Adrenal gland (tissue), 12 donors: ENCODE results near the gene IL17A. TPM values are rescaled to one million over a fixed set of nuclear protein-coding genes. Genes with fewer than 3 reads are reported as not detected.

Experiments
- DNase-seq, 7 donors: peaks; one replicate each; pipeline ENCODE4 v3.0.0-alpha.2; 2019 to 2020
- H3K27ac ChIP-seq, 5 donors: fragments of 200-600 bp; sonication (generic) in 4 of 5; 1 replicate in 3 of 5; 2 replicates in 2 of 5; pipeline versions ENCODE4 v1.5.1 to v1.8.0; 2016 to 2020; ENCODE audit warnings: mild to moderate bottlenecking in 1 of 5
- H3K27me3 ChIP-seq: fragments of 200-600 bp; 2 replicates; pipeline ENCODE4 v1.8.0; 2021
- H3K36me3 ChIP-seq, 2 donors: fragments of 200-600 bp; replicated peaks in 1 of 2; 1 replicate in 1 of 2; 2 replicates in 1 of 2; pipeline versions ENCODE4 v1.5.1 to v1.8.0; 2018 to 2022
- H3K4me1 ChIP-seq, 2 donors: fragments of 200-600 bp; replicated peaks in 1 of 2; 1 replicate in 1 of 2; 2 replicates in 1 of 2; pipeline versions ENCODE4 v1.5.1 to v1.8.0; 2018 to 2021
- H3K4me3 ChIP-seq, 4 donors: fragments of 200-600 bp; sonication (generic) in 3 of 4; one replicate each; pipeline ENCODE4 v1.5.1; 2016 to 2018
- H3K9me3 ChIP-seq, 3 donors: fragments of 200-600 bp; sonication (generic) in 1 of 3; replicated peaks in 1 of 3; 1 replicate in 2 of 3; 2 replicates in 1 of 3; pipeline versions ENCODE4 v1.5.1 to v1.8.0; 2016 to 2021
- CTCF ChIP-seq, 6 experiments: fragments of 450-650 bp in 4 of 6; fragments of 200-600 bp in 2 of 6; sonication (generic) in 1 of 6; IDR thresholded peaks; 1 replicate in 5 of 6; 2 replicates in 1 of 6; pipeline versions ENCODE4 v1.5.1 to v1.8.0; 2016 to 2021; ENCODE audit warnings: antibody characterized with exemption in 6 of 6, mild to moderate bottlenecking in 2 of 6, moderate library complexity in 1 of 6
- POLR2A ChIP-seq, 2 donors: fragments of 450-650 bp; IDR thresholded peaks; one replicate each; pipeline ENCODE4 v1.6.1; 2017; ENCODE audit warnings: antibody characterized with exemption in 2 of 2, mild to moderate bottlenecking in 2 of 2, moderate library complexity in 1 of 2
- WGBS, 4 donors: extraction: QIAGEN DNeasy Blood & Tissue Kit in 2 of 4; methylation state at CpG; one replicate each; pipeline versions ENCODE4 v1.1.5 to v1.1.7; 2013 to 2017; 5-methylcytosine and 5-hydroxymethylcytosine counted together
- intact Hi-C, 2 donors: fragments of 100-400 bp; cut with DNase I; formaldehyde crosslinking; loops; one replicate each; pipeline versions ENCODE4 v1.14.1 to v1.15.0; 2022 to 2023
- microRNA counts, 2 donors: library from miRNA; unstranded; fragments of <30 nt; microRNA quantifications; one replicate each; lab custom pipeline; 2016
- microRNA-seq, 3 donors: library from miRNA; unstranded; fragments of <30 nt; microRNA quantifications; one replicate each; pipeline ENCODE4, GENCODE V29; 2017 to 2020
- polyA plus RNA-seq, 3 donors: library from polyadenylated mRNA; stranded (reverse); fragments of 200-250 nt in 2 of 3; fragments of 350-450 nt in 1 of 3; fragmentation: Illumina TruSeq in 1 of 3; extraction: RNeasy Lipid Tissue Mini Kit (QIAGEN cat#74804) in 1 of 3; gene quantifications; one replicate each; pipeline ENCODE4 v1.2.3, GENCODE V29; 2013 to 2014
- small RNA-seq, 2 donors: library from RNA; depleted of rRNA; stranded (forward); fragments of <200 nt; gene quantifications; one replicate each; pipeline ENCODE3, GENCODE V24; 2016
- total RNA-seq, 9 donors: library from RNA; depleted of rRNA in 4 of 9; stranded (reverse); fragments of >200 nt in 4 of 9; fragments of 120-200 nt in 1 of 9; fragmentation: NEBNext Ultra II Directional in 1 of 9; extraction: Animal tissue kit (Norgen Biotek cat#: 25700) in 1 of 9; gene quantifications; one replicate each; pipeline versions ENCODE4 v1.1.0 to v1.2.4, GENCODE V29; 2013 to 2023
- donor health status: healthy with polysubstance abuse.
- donor health status: Bipolar disorder and iron deficiency.
- donor health status: DM: yes; HTN: yes; CAD: no.
- donor health status: DM: no; HTN: no; CAD: no.
- donor health status: DM: no; HTN: no; CAD: no.
- donor health status: DM: yes; HTN: yes; CAD: no.

Gene IL17A
- total and polyA plus RNA-seq, 12 donors: not detected

GRCh38 chr6:52233975-52234823 lies 48.0 kb downstream of the IL17A start:
- Histone ChIP-seq H3K9me3 (no peaks in the 10 kb centered on the region), H3K36me3 (no peaks in the 10 kb centered on the region), H3K4me3 (no peak overlapping the region), H3K27ac (no peak overlapping the region), H3K27me3 (no peaks in the 10 kb centered on the region), H3K4me1 (no peaks in the 10 kb centered on the region)
- WGBS, 4 donors: 31 to 40% (median 34%) methylated on average over 15 of the region's 15 CpGs
- DNase-seq: peak; percentile 16 to 55 (median 40)
- TF ChIP-seq POLR2A (IDR thresholded peaks at IDR 0.05) (no peak), CTCF (IDR thresholded peaks at IDR 0.05) (peak in 5 of 6 experiments; percentile 8 to 32 (median 14))
- intact Hi-C loops: no loop called here

MicroRNAs within 50 kb of the gene (microRNA counts, 767-probe panel; counts per million panel counts)
- microRNA hsa-miR-133b (lab: Ali Mortazavi, UCI): 0 counts per million in 2 donors
- 0 to 2,898 counts per million in 2 donors for microRNA hsa-miR-206 (lab: Ali Mortazavi, UCI)

Small RNAs within 50 kb of the gene (microRNA-seq; reads per million reads assigned to microRNA genes)
- gene MIR133B: 0 reads per million in 3 donors
- 0 to 23.7 (median 1.1) reads per million in 3 donors for gene MIR206

Small RNAs within 50 kb of the gene (small RNA-seq; reads per million reads assigned to genes)
- gene MIR133B (0 reads per million in 2 donors), gene MIR206 (0 reads per million in 2 donors)

Other genes starting within 250 kb of the IL17A start
- gene PKHD1, start 98.8 kb upstream of the IL17A start, total RNA-seq: under 1 TPM in 6 of 9 donors, not detected in 3; 0.04 to 0.14 (median 0.11) TPM
- gene PKHD1, start 98.8 kb upstream of the IL17A start, polyA plus RNA-seq: under 1 TPM; 0.03 to 0.22 (median 0.08) TPM
- gene IL17F, start 58.1 kb downstream of the IL17A start, total RNA-seq: not detected
- not detected for gene IL17F, start 58.1 kb downstream of the IL17A start, polyA plus RNA-seq
- gene MCM3, start 98.4 kb downstream of the IL17A start, total RNA-seq: 10 to 100 TPM; 19.4 to 65.5 (median 25.7) TPM
- gene MCM3, start 98.4 kb downstream of the IL17A start, polyA plus RNA-seq: 10 to 100 TPM; 10.5 to 31.4 (median 15.9) TPM
- gene PAQR8, start 175.8 kb downstream of the IL17A start, total RNA-seq: 10 to 100 TPM in 3 of 9 donors, 1 to 10 TPM in 6; 2.3 to 17.1 (median 8.7) TPM
- 1 to 10 TPM; 2.3 to 5.1 (median 2.9) TPM for gene PAQR8, start 175.8 kb downstream of the IL17A start, polyA plus RNA-seq
- 10 to 100 TPM in 6 of 9 donors, 1 to 10 TPM in 3; 4.0 to 47.9 (median 15.9) TPM for gene EFHC1, start 234.0 kb downstream of the IL17A start, total RNA-seq
- 10 to 100 TPM; 12.7 to 41.7 (median 38.9) TPM for gene EFHC1, start 234.0 kb downstream of the IL17A start, polyA plus RNA-seq